ENCODE results near the gene SPATA7.

The SPATA7 gene

DNA sequence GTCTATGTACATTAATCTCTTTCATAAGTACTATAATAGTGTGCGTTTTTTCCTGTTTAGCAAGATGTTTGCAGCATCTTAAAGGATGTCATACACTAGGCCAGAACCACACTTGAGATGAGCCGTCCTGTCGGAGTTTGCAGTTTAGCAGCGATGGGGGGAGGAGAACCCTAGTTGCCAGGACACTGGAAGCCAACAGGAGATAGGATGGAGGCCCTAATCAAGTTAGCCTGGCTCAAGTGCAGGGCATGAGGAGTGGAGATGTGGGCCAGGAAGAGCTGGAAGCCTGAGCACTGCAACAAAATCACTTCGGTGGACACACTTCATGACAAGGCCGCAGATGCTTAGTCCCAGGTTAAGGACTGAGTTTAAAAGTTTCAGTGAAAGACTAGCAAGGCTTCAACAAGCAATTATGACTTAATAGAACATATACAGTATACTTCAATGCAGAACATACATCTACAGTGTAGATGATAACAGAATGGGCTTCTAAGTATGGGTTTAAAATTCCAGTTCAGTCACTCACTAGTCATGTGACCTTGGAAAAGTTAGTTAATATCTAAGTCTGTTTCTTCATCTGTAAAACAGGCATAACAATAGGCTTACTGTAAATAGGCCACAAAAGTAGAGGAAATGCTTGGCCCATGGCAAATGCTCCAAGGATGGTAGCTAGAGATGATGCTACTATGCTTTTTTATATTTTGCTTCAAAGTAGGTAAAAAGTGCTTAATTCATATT lies 92.2 kb downstream of the SPATA7 start:
- no peaks in the 10 kb centered on the region for H3K27me3 ChIP-seq (ENCODE audit: insufficient read depth, low read length)
- no peak overlapping the region for H2AFZ ChIP-seq (ENCODE audit: low read depth, low read length)
- H3K36me3 ChIP-seq (ENCODE audit: insufficient read depth, low read length): peaks cover 79% of the 10 kb centered on the region
- no peak overlapping the region for H3K4me3 ChIP-seq (ENCODE audit: low read length)
- no peaks in the 10 kb centered on the region for H3K4me1 ChIP-seq (ENCODE audit: insufficient read depth, low read length)
- H3K9me3 ChIP-seq (ENCODE audit: low read length): peaks cover 14% of the 10 kb centered on the region

DNA sequence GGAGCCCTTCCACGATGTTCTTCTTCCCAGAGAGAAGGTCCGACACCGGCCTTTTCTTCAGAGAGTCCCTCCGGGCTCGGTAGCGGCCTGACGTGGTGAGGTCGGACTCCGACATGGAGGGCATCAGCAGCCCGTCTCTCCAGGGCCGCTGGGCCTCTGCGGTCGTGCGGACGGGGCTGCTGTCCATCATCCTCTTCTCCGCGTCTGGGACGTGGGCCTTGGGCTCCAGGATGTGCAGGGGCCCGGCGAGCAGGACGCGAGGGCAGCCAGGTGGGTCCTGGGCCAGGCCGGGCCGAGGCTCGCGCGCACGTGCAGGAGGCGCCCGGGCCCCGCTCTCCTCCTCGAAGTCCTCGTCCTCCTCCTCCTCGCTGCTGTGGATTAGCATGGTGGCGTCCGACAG lies 93.5 kb downstream of the SPATA7 start:
- Histone ChIP-seq H3K9me3 (ENCODE audit: low read length) (peaks cover 14% of the 10 kb centered on the region), H3K4me1 (ENCODE audit: insufficient read depth, low read length) (no peaks in the 10 kb centered on the region), H3K36me3 (ENCODE audit: insufficient read depth, low read length) (peaks cover 74% of the 10 kb centered on the region), H2AFZ (ENCODE audit: low read depth, low read length) (no peak overlapping the region), H3K27me3 (ENCODE audit: insufficient read depth, low read length) (no peaks in the 10 kb centered on the region), H3K4me3 (ENCODE audit: low read length) (no peak overlapping the region)

DNA sequence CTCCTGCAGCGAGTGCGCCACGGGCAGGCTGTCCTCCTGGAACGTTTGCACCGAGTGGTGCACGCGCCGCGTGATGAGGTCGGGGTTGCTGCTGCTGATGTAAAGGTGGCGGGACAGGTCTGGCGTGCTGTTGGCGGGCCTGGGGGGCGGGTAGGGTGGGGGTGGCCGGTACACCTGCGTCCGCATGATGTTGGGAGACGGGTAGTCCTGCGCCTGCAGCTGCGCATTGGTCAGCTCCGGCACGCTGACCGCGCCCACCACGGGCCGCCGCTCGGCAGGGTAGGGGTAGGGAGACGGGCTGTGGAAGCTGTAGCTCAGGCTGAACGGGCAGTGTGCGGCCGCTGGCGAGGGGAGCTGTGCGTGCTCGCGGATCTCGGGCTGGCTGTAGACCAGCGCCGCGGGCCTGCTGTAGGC lies 94.1 kb downstream of the SPATA7 start:
- Histone ChIP-seq H3K4me1 (ENCODE audit: insufficient read depth, low read length) (no peaks in the 10 kb centered on the region), H3K27me3 (ENCODE audit: insufficient read depth, low read length) (no peaks in the 10 kb centered on the region), H3K36me3 (ENCODE audit: insufficient read depth, low read length) (peaks cover 76% of the 10 kb centered on the region), H2AFZ (ENCODE audit: low read depth, low read length) (no peak overlapping the region), H3K4me3 (ENCODE audit: low read length) (no peak overlapping the region), H3K9me3 (ENCODE audit: low read length) (peaks cover 14% of the 10 kb centered on the region)

DNA sequence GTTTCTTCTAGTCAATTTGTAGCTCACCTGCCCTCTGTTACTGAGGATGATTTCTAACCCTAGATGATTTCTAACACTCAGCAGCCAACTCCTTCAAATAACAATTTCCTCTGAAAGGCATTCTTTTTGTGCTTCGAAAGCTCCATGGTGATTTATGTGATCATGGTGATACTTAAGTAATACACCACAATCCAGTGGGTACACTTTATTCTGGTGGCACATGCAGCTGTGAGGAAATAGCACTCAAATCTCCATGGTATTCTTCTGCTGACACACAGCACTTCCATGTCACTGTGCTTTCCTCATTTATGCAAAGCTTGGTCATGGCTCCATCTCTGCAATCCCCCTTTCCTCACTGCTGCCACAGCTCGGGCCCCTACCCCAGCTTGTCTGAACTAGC lies 95.6 kb downstream of the SPATA7 start:
- H3K27me3 ChIP-seq (ENCODE audit: insufficient read depth, low read length): no peaks in the 10 kb centered on the region
- peaks cover 14% of the 10 kb centered on the region for H3K9me3 ChIP-seq (ENCODE audit: low read length)
- H2AFZ ChIP-seq (ENCODE audit: low read depth, low read length): no peak overlapping the region
- peaks cover 73% of the 10 kb centered on the region for H3K36me3 ChIP-seq (ENCODE audit: insufficient read depth, low read length)
- H3K4me3 ChIP-seq (ENCODE audit: low read length): no peak overlapping the region
- no peaks in the 10 kb centered on the region for H3K4me1 ChIP-seq (ENCODE audit: insufficient read depth, low read length)

DNA sequence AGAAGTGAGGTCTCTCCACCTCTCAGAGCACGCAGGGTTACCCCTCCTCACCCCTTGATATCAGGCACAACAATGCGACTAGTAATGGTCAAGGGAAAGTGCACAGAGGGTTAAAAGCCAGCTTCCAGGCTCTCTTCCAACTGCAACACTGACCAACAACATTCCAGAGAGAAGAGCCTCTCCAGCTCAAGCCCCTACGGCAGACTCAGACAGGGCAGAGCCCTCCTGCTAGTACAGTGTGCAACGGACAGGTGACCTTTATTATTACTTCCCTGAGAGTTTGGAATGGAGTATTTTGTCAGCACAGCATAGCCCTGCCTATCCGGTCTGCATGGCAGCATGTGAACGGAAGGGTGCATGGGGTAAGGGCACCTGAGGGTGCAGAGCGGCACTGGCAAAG lies 96.3 kb downstream of the SPATA7 start:
- H3K4me3 ChIP-seq (ENCODE audit: low read length): no peak overlapping the region
- no peak overlapping the region for H2AFZ ChIP-seq (ENCODE audit: low read depth, low read length)
- H3K36me3 ChIP-seq (ENCODE audit: insufficient read depth, low read length): peaks cover 69% of the 10 kb centered on the region
- H3K4me1 ChIP-seq (ENCODE audit: insufficient read depth, low read length): no peaks in the 10 kb centered on the region
- peaks cover 14% of the 10 kb centered on the region for H3K9me3 ChIP-seq (ENCODE audit: low read length)
- no peaks in the 10 kb centered on the region for H3K27me3 ChIP-seq (ENCODE audit: insufficient read depth, low read length)

DNA sequence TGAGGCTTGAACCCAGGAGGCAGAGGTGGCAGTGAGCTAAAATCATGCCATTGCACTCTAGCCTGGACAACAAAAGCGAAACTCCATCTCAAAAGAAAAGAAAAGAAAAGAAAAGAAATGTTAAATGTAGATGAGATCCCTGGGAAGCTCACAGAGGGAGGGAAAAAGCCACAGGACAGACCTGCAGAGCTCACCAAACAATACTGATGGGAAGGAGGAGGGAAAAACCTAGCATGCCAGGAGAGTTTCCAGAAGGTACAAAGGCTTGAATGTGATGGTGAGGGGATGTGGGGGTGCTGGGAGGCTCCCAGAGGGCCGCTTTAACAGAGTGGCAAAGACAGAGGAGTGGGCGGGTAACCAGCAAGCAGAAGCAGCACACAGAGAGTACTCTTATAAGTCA lies 97.1 kb downstream of the SPATA7 start:
- H2AFZ ChIP-seq (ENCODE audit: low read depth, low read length): no peak overlapping the region
- H3K4me3 ChIP-seq (ENCODE audit: low read length): no peak overlapping the region
- no peaks in the 10 kb centered on the region for H3K27me3 ChIP-seq (ENCODE audit: insufficient read depth, low read length)
- H3K36me3 ChIP-seq (ENCODE audit: insufficient read depth, low read length): peaks cover 66% of the 10 kb centered on the region
- peaks cover 14% of the 10 kb centered on the region for H3K9me3 ChIP-seq (ENCODE audit: low read length)
- H3K4me1 ChIP-seq (ENCODE audit: insufficient read depth, low read length): no peaks in the 10 kb centered on the region

Data from neuron (in vitro differentiated cells).